ENCODE results near the gene CEP170B. TPM values are rescaled to one million over a fixed set of nuclear protein-coding genes. Genes with fewer than 3 reads are reported as not detected.
"Not testable (repeated sequence)": the region's sequence is repeated elsewhere in the genome, so short reads cannot be mapped to it uniquely, and the experiment has no call there.

Gene CEP170B
- total and polyA plus RNA-seq, 2 of the 8 experiments (the other 6 are each of a cell fraction or from before 2014, with no cell fraction given): 9.1 to 33.8 TPM

GRCh38 chr14:104919152-104919992, 54.3 kb downstream of the CEP170B start:
- H4K5ac ChIP-seq (ENCODE audit: insufficient read length, low read depth, low read length); H3K4me3 ChIP-seq (ENCODE audit: extremely low read depth in 1 of 4, insufficient read depth in 2 of 4, low read depth in 3 of 4, low read length in 4 of 4); H3K79me2 ChIP-seq (ENCODE audit: control insufficient read depth in 1 of 2, insufficient read depth in 2 of 2, low read length in 2 of 2); H4K8ac ChIP-seq (ENCODE audit: extremely low read depth, insufficient read depth, low read length); H2BK15ac ChIP-seq (ENCODE audit: low read length); FAIRE-seq; H2AFZ ChIP-seq (ENCODE audit: low read length); H2BK12ac ChIP-seq (ENCODE audit: low read depth, low read length); H3K23ac ChIP-seq (ENCODE audit: insufficient read length); H4K91ac ChIP-seq (replicated peaks; ENCODE audit: insufficient read length, low read length); H3K4me2 ChIP-seq (ENCODE audit: insufficient read depth in 1 of 2, low read depth in 2 of 2, low read length in 2 of 2); H3K4ac ChIP-seq (replicated peaks; ENCODE audit: insufficient read length, low read depth, low read length); H2BK5ac ChIP-seq (ENCODE audit: low read depth, low read length); H3K9me3 ChIP-seq (ENCODE audit: insufficient read depth in 2 of 2, low read depth in 1 of 2, low read length in 1 of 2); DNase-seq (ENCODE audit: low read depth in 1 of 2, low spot score in 2 of 2); H3K27me3 ChIP-seq (replicated peaks in 1 of 4; ENCODE audit: control insufficient read depth in 3 of 4, extremely low read depth in 1 of 4, insufficient read depth in 3 of 4, low read length in 3 of 4); H3K18ac ChIP-seq (ENCODE audit: extremely low read depth, low read length); H2BK120ac ChIP-seq (replicated peaks; ENCODE audit: low read depth, low read length); H3K27ac ChIP-seq (ENCODE audit: low read depth, low read length); H3K79me1 ChIP-seq (ENCODE audit: low read depth, low read length); H3K14ac ChIP-seq (ENCODE audit: insufficient read length); H2AK5ac ChIP-seq (ENCODE audit: low read depth, low read length); H3K36me3 ChIP-seq (ENCODE audit: control insufficient read depth in 2 of 4, insufficient read depth in 4 of 4, low read length in 3 of 4); H3K9ac ChIP-seq (replicated peaks in 1 of 4; ENCODE audit: extremely low read depth in 1 of 4, low read depth in 3 of 4, low read length in 3 of 4); H3K4me1 ChIP-seq (replicated peaks in 1 of 4; ENCODE audit: control insufficient read depth in 3 of 4, insufficient read depth in 4 of 4, low read length in 3 of 4); H3K23me2 ChIP-seq (ENCODE audit: low read depth, low read length); H2BK20ac ChIP-seq (ENCODE audit: low read length); H3K56ac ChIP-seq (replicated peaks; ENCODE audit: insufficient read length, low read depth, low read length); H4K20me1 ChIP-seq (replicated peaks in 1 of 2; ENCODE audit: control insufficient read depth in 1 of 2, insufficient read depth in 2 of 2, low read length in 2 of 2): not testable (repeated sequence)
- WGBS, 2 experiments (ENCODE audit: extremely low coverage in 1 of 2, insufficient coverage in 1 of 2, insufficient read length in 1 of 2, insufficient replicate concordance in 2 of 2, low coverage in 1 of 2, low lambda C conversion rate in 2 of 2, missing lambda C conversion rate in 1 of 2): 88% methylated on average over 12 of the region's 12 CpGs; no CpG with 5 or more reads in 1 of the 2 experiments
- CTCF ChIA-PET (ENCODE audit: partially characterized antibody): interaction anchor here (1.4 kb wide), 1 partner anchor 49 kb away, joined by 5 read pairs; no protein-coding TSS in a partner anchor
- POLR2A ChIA-PET (ENCODE audit: partially characterized antibody): interaction anchor here (2.3 kb wide), 1 partner anchor 24 kb away, joined by 6 read pairs; no protein-coding TSS in a partner anchor

Measured in H1 (cell line).